HG03103 (cell line): ENCODE measurements around the gene TFAM.

Source experiments
- ATAC-seq: cut with Tn5 transposase; IDR thresholded peaks from one replicate; pipeline ENCODE4 v1.9.1; 2021; ENCODE audit warnings: low read depth; ENCODE audit not compliant: unreplicated experiment

Gene TFAM

GRCh38 chr10:58384999-58385783 lies at the start of gene TFAM:
TFAM (plus strand) TSS chr10:58385410; CDS start chr10:58385548, 138 bp downstream.
- peak; percentile 76 for ATAC-seq

GRCh38 chr10:58336242-58336641 lies 49.0 kb upstream of the TFAM start:
- no peak for ATAC-seq

- ATAC-seq: no peak
Observed at GRCh38 chr10:58341422-58341821, 43.8 kb upstream of the TFAM start.

GRCh38 chr10:58341947-58342346 lies 43.3 kb upstream of the TFAM start:
- ATAC-seq: peak; percentile 63

GRCh38 chr10:58347967-58348366 lies 37.2 kb upstream of the TFAM start:
- ATAC-seq: no peak

GRCh38 chr10:58348571-58349033 lies 36.6 kb upstream of the TFAM start:
- ATAC-seq: no peak

- no peak for ATAC-seq
Observed at GRCh38 chr10:58350023-58350422, 35.2 kb upstream of the TFAM start.

GRCh38 chr10:58350619-58351323 lies 34.4 kb upstream of the TFAM start:
- no peak for ATAC-seq

- no peak for ATAC-seq
Observed at GRCh38 chr10:58351616-58352578, 33.3 kb upstream of the TFAM start.

- ATAC-seq: no peak
Observed at GRCh38 chr10:58352956-58353610, 32.1 kb upstream of the TFAM start.

GRCh38 chr10:58356756-58357155 lies 28.5 kb upstream of the TFAM start:
- no peak for ATAC-seq

- no peak for ATAC-seq
Observed at GRCh38 chr10:58358314-58358933, 26.8 kb upstream of the TFAM start.

- ATAC-seq: no peak
Observed at GRCh38 chr10:58358947-58359346, 26.3 kb upstream of the TFAM start.

GRCh38 chr10:58359541-58359940 lies 25.7 kb upstream of the TFAM start:
- no peak for ATAC-seq

- ATAC-seq: no peak
Observed at GRCh38 chr10:58360412-58361004, 24.7 kb upstream of the TFAM start.

GRCh38 chr10:58361353-58361752 lies 23.9 kb upstream of the TFAM start:
- no peak for ATAC-seq

- no peak for ATAC-seq
Observed at GRCh38 chr10:58362027-58362789, 23.0 kb upstream of the TFAM start.

- no peak for ATAC-seq
Observed at GRCh38 chr10:58367069-58367468, 18.1 kb upstream of the TFAM start.

GRCh38 chr10:58371473-58371872 lies 13.7 kb upstream of the TFAM start:
- no peak for ATAC-seq
